Activated CD4-positive, alpha-beta T cell treated with anti-CD3 and anti-CD28 coated beads for 36 hours (primary cell): ENCODE measurements around the gene RER1. TPM values are rescaled to one million over a fixed set of nuclear protein-coding genes. Genes with fewer than 3 reads are reported as not detected.

ENCODE experiments used
- ATAC-seq: fragments of 200-7000 bp; cut with Tn5 transposase; one replicate; pipeline ENCODE4 v1.10.0; 2021; ENCODE audit warnings: mild to moderate bottlenecking, moderate library complexity
- CTCF ChIA-PET: fragments of 350-600 bp; sonication (Branson Sonifier 250); formaldehyde crosslinking; loops from one replicate; lab custom pipeline; 2021; ENCODE audit warnings: antibody characterized with exemption; lab: Charles Lee
- POLR2A ChIA-PET: fragments of 350-600 bp; sonication (Branson Sonifier 250); formaldehyde crosslinking; loops from one replicate; lab custom pipeline; 2021; ENCODE audit warnings: antibody characterized with exemption, inconsistent platforms; lab: Charles Lee
- DNase-seq: peaks from one replicate; pipeline ENCODE4 v3.0.0-alpha.2; 2020
- H3K27ac Mint-ChIP-seq: one replicate; pipeline ENCODE4 v1.8.0; 2021; ENCODE audit warnings: mixed read lengths
- H3K27me3 Mint-ChIP-seq: one replicate; pipeline ENCODE4 v1.8.0; 2021; ENCODE audit warnings: mixed read lengths
- H3K36me3 Mint-ChIP-seq: one replicate; pipeline ENCODE4 v1.8.0; 2021; ENCODE audit warnings: low read depth, mixed read lengths
- H3K4me1 Mint-ChIP-seq: one replicate; pipeline ENCODE4 v1.8.0; 2021; ENCODE audit warnings: mixed read lengths
- H3K4me3 Mint-ChIP-seq: one replicate; pipeline ENCODE4 v1.8.0; 2021; ENCODE audit warnings: mild to moderate bottlenecking, moderate library complexity, mixed read lengths
- H3K9me3 Mint-ChIP-seq: one replicate; pipeline ENCODE4 v1.8.0; 2021; ENCODE audit warnings: low read depth, mixed read lengths
- intact Hi-C, 2 experiments: fragments of 100-400 bp; cut with DNase I in 1 of 2; cut with micrococcal nuclease in 1 of 2; formaldehyde crosslinking; loops; one replicate each; pipeline versions ENCODE4 v1.14.2 to v1.15.1; 2022 to 2024; cut with DNase I, micrococcal nuclease
- total RNA-seq, 2 experiments: library from RNA; stranded (reverse); gene quantifications; one replicate each; pipeline ENCODE4 v1.2.3, GENCODE V29; 2021

The RER1 gene
- total RNA-seq, 2 experiments from 2014 or later: 146 to 152 TPM

DNA sequence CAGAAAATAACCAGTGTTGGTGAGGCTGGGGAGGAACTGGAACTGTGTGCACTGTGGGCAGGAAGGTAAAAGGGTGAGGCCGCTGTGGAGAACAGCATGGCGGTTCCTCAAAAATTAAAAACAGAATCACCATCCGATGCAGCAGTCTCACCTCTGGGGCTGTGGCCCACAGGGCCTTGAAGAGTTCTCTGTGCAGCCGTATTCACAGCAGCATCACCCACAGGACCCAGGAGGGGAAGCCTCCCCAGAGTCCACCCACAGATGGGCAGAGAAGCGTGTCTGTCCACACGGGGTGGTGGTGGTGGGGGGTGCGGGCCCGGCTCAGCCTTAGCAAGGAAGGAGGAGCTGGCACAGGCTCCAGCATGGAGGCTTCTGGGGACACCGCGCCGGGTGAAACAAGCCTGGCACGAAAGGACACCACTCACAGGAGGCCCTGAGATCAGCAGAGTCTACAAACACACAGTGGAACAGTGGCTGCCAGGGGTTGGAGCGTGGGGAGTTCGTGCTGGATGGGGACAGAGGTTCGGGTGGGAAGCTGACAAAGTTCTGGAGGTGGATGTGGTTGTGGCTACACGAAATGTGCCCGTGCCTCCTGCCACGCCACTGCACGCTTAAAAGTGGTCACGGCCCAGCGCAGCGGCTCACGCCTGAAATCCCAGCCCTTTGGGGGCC is 11.8 kb upstream of the RER1 start:
- no peak for DNase-seq
- ChIA-PET POLR2A (no interaction called here), CTCF (interaction anchor here (0.6 to 5.0 kb wide), 4 partner anchors 184 to 1075 kb away, joined by 3 to 78 read pairs (median 4); partner anchors contain the start of gene FAAP20)
- Mint-ChIP-seq H3K4me3 (no peak overlapping the region), H3K36me3 (no peaks in the 10 kb centered on the region), H3K27ac (no peak overlapping the region), H3K27me3 (no peaks in the 10 kb centered on the region), H3K4me1 (no peaks in the 10 kb centered on the region), H3K9me3 (no peaks in the 10 kb centered on the region)
- no peak for ATAC-seq
- intact Hi-C loops: loop anchor here (5.0 kb wide), 2 partner anchors 148 to 288 kb away; no protein-coding TSS in a partner anchor

DNA sequence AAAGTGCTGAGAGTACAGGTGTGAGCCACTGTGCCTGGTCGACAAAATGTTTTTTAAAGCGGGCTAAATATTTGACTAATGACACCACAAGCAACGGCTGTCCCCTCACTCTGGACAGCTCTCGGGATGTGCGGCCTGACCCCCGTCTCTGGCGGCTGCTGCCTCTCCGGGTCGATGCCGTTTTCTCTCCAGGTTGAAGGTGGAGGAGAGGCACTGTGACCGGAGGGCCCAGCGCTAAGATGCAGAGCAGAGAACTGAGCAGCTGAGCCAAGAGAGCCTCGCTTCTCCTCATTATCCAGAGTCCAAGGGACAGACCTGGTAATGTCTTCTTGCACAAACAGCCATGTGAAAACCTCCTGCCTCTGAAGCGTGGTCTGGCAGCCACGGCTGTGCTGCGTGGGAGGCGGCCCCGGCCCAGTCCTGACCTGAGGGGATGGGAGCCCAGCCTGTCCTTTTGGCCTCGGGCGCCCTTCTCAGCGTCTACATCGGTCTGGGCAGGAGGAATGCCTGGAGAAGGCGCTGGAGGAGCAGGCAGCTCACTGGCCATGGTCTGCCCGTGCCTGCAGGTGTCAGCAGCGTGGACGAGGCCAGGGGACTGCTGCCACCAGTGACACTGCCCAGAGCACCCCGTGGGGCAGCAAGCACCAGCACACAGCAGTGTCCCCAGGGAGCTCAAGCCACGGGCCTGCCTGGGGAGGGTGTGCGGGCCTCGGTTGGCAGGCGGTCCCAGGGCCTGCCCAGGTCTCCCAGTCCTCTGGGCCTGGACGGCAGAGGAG is 10.6 kb upstream of the RER1 start:
- no peak overlapping the region for H3K27ac Mint-ChIP-seq
- H3K9me3 Mint-ChIP-seq: no peaks in the 10 kb centered on the region
- no peaks in the 10 kb centered on the region for H3K4me1 Mint-ChIP-seq
- no peaks in the 10 kb centered on the region for H3K36me3 Mint-ChIP-seq
- intact Hi-C loops: loop anchor here (1.0 to 5.0 kb wide), 5 partner anchors 149 to 289 kb away; no protein-coding TSS in a partner anchor
- H3K27me3 Mint-ChIP-seq: no peaks in the 10 kb centered on the region
- POLR2A ChIA-PET: interaction anchor here (0.5 kb wide), 1 partner anchor 11 kb away, joined by 5 read pairs; no protein-coding TSS in a partner anchor
- DNase-seq: no peak
- no peak for ATAC-seq
- CTCF ChIA-PET: interaction anchor here (0.6 to 5.0 kb wide), 21 partner anchors 10 to 336 kb away, joined by 3 to 78 read pairs (median 5); partner anchors contain the start of genes FAAP20, MORN1, RER1 and SKI
- H3K4me3 Mint-ChIP-seq: no peak overlapping the region

DNA sequence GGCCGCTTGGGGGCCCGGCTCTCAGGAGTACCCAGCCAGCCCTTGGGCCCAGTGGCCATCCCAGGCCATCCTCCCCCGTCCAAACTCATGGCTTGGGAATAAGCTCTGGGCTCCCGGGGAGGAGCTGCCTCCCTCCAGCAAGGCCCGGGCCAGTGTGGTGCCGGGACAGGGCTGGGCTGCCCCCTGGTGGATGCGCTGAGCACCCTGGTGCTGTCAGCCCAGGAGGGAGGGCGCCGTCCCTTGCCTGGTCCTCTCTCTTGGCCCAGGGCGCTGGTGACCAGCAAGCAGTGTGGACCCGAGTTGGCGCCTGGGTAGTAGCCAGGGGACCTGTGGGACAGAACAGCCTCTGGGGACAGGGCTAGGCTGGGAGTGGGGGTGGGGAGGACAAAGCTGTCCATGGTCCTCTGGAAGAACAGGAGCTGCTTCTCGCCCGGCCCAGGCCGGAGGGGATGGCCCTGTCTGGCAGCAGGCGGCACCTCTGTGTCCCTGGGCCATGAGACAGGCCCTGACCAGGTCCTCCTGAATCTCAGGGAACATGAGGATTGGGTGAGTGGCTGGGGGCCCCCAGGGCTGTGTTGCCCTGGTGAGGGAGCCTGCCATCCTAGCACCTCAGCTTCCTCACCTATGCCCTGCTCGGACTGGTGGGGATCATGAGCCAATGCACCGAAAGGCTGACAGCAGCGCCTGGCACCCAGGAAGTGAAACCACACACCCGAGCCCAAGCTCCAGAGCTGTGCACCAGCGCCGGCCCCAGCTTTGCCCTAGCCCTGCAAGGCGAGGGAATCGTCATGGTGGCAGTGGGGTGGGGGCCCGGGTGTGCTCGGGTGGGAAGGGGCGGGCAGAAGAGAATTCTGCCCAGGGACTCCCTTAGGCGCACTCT is 9.7 kb upstream of the RER1 start:
- no peaks in the 10 kb centered on the region for H3K27me3 Mint-ChIP-seq
- intact Hi-C loops: loop anchor here (1.0 to 5.0 kb wide), 5 partner anchors 150 to 290 kb away; no protein-coding TSS in a partner anchor
- ChIA-PET POLR2A (interaction anchor here (0.5 to 0.8 kb wide), 2 partner anchors 12 to 704 kb away, joined by 4 to 5 read pairs; no protein-coding TSS in a partner anchor), CTCF (interaction anchor here (0.6 to 5.0 kb wide), 20 partner anchors 9 to 337 kb away, joined by 3 to 78 read pairs (median 6); partner anchors contain the start of genes FAAP20, MORN1, RER1 and SKI)
- H3K36me3 Mint-ChIP-seq: no peaks in the 10 kb centered on the region
- peak; percentile 97 for ATAC-seq
- H3K9me3 Mint-ChIP-seq: no peaks in the 10 kb centered on the region
- DNase-seq: peak; percentile 90
- H3K4me3 Mint-ChIP-seq: no peak overlapping the region
- H3K4me1 Mint-ChIP-seq: no peaks in the 10 kb centered on the region
- H3K27ac Mint-ChIP-seq: no peak overlapping the region

DNA sequence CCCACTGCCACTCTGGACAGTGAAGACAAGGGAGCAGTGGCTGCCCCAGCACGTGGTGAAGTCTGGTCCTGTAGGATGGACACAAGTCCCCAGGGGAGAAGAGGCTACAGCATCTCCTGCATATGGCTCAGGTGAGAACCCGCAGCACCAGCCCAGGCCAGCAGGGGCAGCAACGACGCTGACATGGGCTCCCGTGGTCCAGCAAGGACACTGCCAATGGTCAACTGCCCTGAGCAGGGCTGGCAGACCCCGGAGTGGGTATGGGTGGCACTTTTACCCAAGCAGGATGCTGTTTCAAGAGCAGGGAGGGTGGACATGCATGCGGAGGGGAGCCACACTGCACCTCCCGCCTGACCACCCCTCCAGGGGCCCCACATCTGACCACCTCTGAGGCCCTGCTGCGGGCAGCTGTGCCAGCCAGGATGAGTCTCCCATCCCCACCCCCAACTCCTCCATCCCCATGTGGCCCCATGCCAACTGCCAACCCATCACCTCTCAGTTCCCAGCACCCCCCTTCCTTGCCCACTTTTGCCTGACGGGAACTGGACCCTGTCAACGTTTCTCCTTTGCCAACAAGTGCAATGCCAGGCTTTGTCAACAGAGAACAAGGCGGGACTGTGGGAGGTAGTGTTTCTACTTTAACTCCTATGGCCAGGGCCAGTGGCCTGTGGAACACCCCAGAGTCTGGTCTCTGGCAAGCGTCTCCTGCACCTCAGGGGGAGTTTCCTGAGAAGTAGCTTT is 8.8 kb upstream of the RER1 start:
- peak; percentile 60 for DNase-seq
- Mint-ChIP-seq H3K27me3 (no peaks in the 10 kb centered on the region), H3K27ac (no peak overlapping the region), H3K4me3 (no peak overlapping the region), H3K4me1 (no peaks in the 10 kb centered on the region), H3K36me3 (no peaks in the 10 kb centered on the region), H3K9me3 (no peaks in the 10 kb centered on the region)
- ATAC-seq: no peak
- CTCF ChIA-PET: interaction anchor here (0.6 to 5.0 kb wide), 14 partner anchors 8 to 338 kb away, joined by 3 to 78 read pairs (median 6); partner anchors contain the start of genes FAAP20, MORN1, RER1 and SKI
- intact Hi-C loops: loop anchor here (5.0 kb wide), 2 partner anchors 150 to 290 kb away; no protein-coding TSS in a partner anchor
- POLR2A ChIA-PET: interaction anchor here (0.8 kb wide), 1 partner anchor 705 kb away, joined by 4 read pairs; no protein-coding TSS in a partner anchor

DNA sequence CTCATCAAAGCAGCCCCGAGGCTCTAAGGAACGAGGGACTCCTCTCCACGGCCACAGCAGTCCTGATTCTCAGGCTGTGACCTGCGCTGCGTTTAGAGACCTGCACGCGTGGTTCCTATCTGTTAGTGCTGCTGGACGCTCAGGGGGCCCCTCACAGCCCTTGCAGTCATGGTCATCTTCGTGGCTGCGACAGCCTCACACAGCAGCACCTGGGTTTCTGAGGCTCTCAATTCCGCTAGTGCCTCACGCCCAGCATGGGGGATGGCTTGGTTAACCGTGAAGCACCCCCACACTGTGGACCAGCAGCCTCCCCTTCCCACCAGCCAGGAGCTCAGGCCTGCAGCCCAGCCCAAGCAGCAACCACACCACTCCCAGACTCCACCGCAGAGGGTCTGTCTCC is 8.1 kb upstream of the RER1 start:
- ATAC-seq (no peak), DNase-seq (no peak)
- no peaks in the 10 kb centered on the region for H3K36me3 Mint-ChIP-seq
- no peaks in the 10 kb centered on the region for H3K4me1 Mint-ChIP-seq
- H3K27ac Mint-ChIP-seq: no peak overlapping the region
- intact Hi-C loops: loop anchor here (5.0 kb wide), 2 partner anchors 151 to 291 kb away; no protein-coding TSS in a partner anchor
- POLR2A ChIA-PET: no interaction called here
- H3K9me3 Mint-ChIP-seq: no peaks in the 10 kb centered on the region
- no peak overlapping the region for H3K4me3 Mint-ChIP-seq
- H3K27me3 Mint-ChIP-seq: no peaks in the 10 kb centered on the region
- CTCF ChIA-PET: interaction anchor here (0.6 to 1.8 kb wide), 4 partner anchors 116 to 424 kb away, joined by 3 to 10 read pairs (median 4); partner anchors contain the start of gene FAAP20

DNA sequence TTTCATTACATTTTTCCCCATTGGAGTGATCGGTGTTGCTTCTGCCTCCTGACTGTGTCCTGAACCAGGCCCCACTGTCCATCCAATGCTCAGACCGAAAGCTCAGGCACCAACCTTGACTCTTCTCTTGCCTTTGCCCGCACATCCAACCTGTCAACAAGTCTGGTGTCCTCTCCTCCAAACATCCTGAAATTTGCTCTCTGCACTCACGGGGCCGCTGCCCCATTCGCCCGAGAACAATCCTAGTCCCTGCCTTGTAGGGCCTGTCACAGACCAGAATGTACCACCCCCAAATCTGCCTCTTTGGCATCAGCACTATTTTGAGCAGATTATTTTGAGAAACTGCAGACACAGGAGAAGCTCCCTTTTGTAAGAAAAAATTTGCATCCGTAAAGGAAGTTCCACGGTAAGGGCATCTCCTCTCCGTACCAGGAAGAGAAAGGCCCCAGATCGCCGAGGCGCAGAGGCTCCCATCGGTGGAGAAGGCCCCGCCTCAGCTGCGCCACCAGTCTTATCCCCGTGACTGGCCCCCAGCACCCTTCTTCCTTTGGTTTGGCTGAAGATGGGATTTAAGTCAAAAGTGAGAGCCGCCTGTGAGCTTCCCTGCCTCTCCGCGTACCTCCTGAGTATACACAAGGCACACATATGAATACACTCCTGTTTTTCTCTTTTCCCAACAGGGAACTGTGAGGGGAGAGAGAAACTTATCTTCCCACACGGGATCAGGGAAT is 7.3 kb upstream of the RER1 start:
- H3K9me3 Mint-ChIP-seq: no peaks in the 10 kb centered on the region
- H3K4me3 Mint-ChIP-seq: no peak overlapping the region
- H3K27me3 Mint-ChIP-seq: no peaks in the 10 kb centered on the region
- H3K36me3 Mint-ChIP-seq: no peaks in the 10 kb centered on the region
- no peaks in the 10 kb centered on the region for H3K4me1 Mint-ChIP-seq
- no peak overlapping the region for H3K27ac Mint-ChIP-seq
- DNase-seq (no peak), ATAC-seq (no peak)
- ChIA-PET POLR2A (no interaction called here), CTCF (interaction anchor here (0.5 to 1.8 kb wide), 4 partner anchors 165 to 425 kb away, joined by 3 to 10 read pairs (median 3); partner anchors contain the start of gene FAAP20)
- intact Hi-C loops: loop anchor here (5.0 kb wide), 2 partner anchors 152 to 292 kb away; no protein-coding TSS in a partner anchor

DNA sequence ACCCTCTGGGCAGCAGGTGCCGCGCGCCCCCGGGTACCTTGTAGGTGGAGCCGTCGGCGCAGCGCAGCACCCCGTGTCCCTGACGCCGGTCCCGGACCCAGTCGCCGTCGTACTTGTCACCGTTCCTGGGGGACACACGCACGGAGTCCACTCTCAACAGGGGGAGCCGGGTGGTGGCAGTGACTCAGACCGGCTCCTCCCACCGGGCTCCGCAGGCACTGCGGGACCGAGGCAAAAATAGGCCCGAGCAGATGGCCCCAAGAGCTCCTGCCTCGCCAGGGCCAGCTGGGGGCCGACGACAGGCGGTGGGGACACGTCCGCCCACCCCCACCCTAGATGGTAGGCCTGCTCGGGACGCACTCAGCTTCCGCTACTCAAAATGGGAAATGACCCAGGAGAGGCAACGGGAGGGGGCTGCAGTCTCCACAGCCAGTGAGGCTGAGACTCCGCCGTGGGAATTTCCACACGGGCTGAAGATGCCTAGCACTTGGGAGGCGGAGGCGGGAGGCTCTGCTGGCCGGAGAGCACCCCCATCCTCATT is 6.6 kb upstream of the RER1 start:
- intact Hi-C loops: loop anchor here (5.0 kb wide), 2 partner anchors 153 to 293 kb away; no protein-coding TSS in a partner anchor

DNA sequence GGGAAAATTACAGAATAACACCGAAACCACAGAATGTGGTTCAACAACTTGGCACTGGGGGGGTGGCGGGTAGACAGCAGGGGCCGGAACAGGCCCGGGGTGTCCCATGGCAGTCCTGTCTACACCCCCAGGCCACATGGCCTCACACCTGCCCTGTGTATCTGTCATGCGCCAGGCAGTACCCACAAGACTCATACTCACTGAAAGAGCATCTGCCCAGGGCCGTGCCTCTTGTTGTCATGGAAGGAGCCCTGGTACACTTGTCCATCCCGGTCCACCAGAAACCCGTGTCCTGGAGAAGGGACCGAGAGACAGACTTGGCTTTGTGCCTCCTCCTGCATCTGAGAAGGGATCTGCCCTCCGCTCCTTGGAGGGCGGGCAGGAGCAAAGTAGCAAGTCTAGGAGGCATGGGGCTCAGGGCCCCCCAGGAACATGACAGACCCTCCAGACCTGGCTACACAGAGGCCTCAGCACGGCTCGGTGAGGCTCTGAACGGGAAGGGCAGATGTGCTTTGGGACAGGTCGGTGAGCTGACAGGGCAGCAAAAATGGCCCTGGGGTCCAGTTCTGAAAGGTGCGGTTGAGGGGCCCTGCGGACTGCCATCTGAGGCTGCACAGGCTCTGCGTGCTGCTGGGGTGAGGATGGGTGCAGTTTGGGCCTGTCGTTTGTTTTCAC is 5.9 kb upstream of the RER1 start:
- Mint-ChIP-seq H3K27me3 (no peaks in the 10 kb centered on the region), H3K4me3 (no peak overlapping the region), H3K9me3 (no peaks in the 10 kb centered on the region), H3K36me3 (no peaks in the 10 kb centered on the region), H3K27ac (no peak overlapping the region), H3K4me1 (peaks cover 9% of the 10 kb centered on the region)
- POLR2A ChIA-PET: no interaction called here
- CTCF ChIA-PET: no interaction called here
- intact Hi-C loops: no loop called here
- DNase-seq (no peak), ATAC-seq (no peak)

More for the DNA sequence above, 6.6 kb upstream of the RER1 start:
- Mint-ChIP-seq H3K27me3 (no peaks in the 10 kb centered on the region), H3K36me3 (no peaks in the 10 kb centered on the region), H3K9me3 (no peaks in the 10 kb centered on the region), H3K4me3 (no peak overlapping the region), H3K4me1 (peaks cover 3% of the 10 kb centered on the region), H3K27ac (no peak overlapping the region)
- POLR2A ChIA-PET: no interaction called here
- no peak for ATAC-seq
- CTCF ChIA-PET: interaction anchor here (1.8 kb wide), 1 partner anchor 190 kb away, joined by 10 read pairs; the partner anchor contains the start of gene FAAP20
- no peak for DNase-seq
